NCI-H526 treated with DMSO at 0.1 percent for 48 hours (cell line): ENCODE results near the gene LAIR2.

Experiments used
- DNase-seq: peaks from one replicate; lab custom pipeline; 2025; lab: John Stamatoyannopoulos, UW

The LAIR2 gene

DNA sequence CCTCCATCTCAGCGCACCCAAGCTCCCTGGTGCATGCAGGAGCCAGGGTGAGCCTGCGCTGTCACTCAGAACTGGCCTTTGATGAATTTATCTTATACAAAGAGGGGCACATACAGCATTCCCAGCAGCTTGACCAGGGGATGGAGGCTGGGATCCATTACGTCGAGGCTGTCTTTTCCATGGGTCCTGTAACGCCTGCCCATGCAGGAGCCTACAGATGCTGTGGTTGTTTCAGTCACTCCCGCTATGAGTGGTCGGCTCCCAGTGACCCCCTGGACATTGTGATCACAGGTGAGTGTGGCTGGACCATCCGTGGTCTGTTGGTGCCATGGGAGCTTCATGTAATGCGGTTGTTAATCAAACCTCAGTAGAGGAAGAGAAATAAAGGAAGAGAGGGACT, 33.0 kb downstream of the LAIR2 start:
- no peak for DNase-seq

DNA sequence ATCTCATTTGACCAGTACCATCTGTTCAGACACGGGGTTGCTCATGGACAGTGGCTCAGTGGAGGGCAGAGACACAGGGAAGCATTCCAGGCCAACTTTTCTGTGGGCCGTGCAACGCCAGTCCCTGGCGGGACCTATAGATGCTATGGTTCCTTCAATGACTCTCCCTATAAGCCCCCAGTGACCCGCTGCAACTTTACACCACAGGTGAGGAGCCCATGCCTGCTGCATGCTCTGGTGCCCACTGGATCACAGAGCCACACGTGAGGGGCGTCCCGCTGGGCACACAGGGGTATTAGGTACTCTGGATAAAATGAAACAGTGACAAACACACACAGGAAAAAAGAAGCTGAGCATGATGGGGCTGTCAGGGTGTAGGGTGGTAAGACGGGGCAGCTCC, 34.3 kb downstream of the LAIR2 start:
- no peak for DNase-seq

DNA sequence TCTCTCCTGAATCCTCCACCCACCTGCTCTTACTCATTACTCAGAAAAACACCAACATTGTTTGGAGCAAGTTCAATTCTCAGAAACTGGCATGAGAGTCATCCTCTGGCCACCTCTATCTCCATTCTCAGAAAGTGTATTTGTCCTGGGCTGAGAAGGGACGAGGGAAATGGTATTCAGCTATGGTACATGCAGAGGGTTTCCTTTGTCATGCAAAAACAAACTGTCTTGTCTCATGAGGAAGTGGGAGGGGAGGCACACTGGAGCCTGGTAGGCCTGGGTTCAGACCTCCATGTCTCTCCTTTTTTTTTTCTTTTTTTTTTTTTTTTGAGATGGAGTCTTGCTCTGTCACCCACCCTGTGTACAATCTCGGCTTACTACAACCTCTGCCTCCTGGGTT, 39.1 kb downstream of the LAIR2 start:
- no peak for DNase-seq

DNA sequence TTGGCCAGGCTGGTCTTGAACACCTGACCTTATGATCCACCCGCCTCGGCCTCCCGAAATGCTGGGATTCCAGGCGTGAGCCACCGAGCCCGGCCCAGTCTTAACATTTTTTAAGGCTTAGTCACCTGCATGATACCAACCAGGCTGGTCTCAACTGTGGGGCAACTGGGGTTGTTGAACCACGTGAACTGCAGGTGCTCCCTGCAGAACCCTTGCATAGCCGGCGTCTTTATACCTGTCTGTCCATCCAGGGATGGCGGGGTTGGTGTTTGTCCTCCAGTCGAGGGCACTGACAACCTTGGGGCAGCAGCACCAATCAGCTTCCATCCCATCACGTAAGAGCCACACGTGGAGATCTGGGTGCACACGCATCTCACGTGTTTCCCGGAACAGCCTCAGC, 46.2 kb downstream of the LAIR2 start:
- no peak for DNase-seq

DNA sequence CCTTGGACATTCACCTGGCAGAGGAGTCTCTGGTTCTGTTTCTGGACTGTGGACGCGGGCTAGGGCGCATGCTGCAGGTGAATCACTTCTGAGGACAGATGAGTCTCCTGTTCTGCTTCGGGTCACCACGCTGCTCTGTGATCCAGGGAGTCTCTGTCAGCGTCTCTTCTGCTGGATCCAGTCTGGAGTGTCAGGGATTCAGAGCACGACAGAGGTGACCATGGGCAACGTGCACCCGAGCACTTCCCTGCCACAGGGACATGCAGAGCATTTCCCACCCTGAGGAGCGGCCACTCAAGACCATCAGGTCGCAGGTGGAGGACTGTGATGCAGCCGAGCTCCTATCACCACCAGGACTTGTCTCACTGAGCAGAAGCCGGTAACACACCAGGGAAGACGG, 46.6 kb downstream of the LAIR2 start:
- DNase-seq: no peak

DNA sequence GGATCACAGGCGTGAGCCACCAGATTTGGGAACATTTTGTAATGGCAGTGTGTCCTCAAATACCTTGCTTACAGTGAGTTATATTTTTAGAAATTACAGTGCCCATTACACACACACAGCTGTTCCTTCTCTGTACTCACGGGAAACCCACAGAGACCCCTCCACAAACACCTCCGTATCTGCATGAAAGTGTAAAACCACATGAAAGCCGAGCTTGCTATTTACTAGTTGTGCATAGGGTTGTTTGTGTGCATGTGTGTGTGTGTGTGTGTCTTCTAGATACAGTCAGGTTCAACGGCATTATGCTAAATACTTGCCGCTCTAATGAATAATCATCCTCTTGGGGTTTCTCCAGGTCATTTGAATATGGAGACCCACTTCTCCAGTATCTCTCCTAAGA, 48.7 kb downstream of the LAIR2 start:
- peak; percentile 97 for DNase-seq

DNA sequence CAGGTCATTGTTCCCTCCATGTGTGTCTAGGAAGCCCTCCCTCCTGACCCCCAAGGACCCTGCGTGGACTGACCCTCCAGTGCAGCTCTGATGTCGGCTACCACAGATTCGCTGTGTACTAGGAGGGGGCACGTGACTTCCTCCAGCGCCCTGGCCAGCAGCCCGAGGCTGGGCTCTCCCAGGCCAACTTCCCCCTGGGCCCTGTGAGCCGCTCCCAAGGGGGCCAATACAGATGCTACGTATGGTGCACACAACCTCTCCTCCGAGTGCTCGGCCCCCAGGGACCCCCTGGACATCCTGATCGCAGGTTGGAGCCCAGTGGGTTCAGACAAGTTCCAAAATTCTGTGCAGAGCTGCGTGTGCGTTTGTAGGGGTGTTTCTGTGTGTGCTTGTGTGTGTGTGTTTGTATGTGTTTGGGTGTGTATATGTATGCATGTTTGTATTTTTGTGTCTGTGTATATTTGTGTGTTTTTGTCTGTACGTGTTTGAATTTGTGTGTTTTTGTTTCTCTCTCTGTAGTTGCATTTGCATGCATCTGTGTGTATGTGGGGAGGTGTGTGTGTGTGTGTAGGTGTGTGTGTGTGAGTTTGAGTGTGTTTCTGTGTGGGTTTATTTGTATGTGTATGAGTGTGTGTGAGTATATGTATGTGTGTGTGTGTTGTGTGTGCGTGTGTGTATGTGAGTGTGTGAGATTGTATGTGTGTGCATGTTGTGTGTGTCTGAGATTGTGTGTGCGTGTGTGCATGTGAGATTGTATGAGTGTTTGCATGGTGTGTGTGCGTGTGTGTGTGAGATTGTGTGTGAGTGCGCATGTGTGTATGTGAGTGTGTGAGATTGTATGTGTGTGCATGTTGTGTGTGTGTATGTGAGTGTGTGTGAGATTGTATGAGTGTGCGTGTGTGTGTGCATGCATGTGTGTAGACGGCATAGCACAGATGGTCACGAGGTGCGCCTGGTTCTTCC, 49.6 kb downstream of the LAIR2 start:
- DNase-seq: no peak

DNA sequence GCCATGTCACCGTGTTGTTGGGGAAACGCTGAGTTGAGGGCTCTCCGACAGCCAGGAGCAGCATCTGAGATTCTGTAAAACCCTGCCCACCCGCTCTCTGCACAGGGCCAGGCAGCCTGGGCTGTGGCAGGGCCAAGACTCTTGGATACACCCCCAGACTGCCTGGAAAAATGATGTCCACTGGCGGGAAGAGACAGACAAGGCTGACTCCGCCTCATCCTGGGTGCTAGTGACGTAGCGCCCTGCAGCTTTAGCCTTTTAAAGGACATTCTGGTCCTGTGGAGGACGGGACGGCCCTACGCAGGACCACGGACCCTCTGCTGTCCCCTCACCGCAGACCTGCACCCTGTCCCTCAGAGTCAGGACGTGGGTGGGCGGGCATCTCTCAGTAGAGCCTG, 50.3 kb downstream of the LAIR2 start:
- DNase-seq: no peak

DNA sequence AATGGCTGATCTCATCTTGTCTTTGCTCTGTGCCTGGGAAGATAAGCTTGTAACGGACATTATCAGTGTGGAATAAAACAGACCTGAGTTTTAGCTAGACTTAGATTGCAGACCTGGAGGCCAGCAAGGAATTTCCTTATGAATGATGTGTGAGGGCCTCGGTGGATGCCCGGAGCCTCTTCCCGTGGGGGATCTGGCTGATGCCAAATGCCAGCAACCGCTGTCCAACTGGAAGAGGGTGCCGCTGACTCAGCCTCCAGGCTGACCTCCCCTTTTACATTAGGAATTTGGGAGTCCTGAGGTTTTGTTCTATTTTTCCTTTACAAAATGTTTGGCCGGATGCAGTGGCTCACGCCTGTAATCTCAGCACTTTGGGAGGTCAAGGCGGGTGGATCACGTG, 51.4 kb downstream of the LAIR2 start:
- no peak for DNase-seq

DNA sequence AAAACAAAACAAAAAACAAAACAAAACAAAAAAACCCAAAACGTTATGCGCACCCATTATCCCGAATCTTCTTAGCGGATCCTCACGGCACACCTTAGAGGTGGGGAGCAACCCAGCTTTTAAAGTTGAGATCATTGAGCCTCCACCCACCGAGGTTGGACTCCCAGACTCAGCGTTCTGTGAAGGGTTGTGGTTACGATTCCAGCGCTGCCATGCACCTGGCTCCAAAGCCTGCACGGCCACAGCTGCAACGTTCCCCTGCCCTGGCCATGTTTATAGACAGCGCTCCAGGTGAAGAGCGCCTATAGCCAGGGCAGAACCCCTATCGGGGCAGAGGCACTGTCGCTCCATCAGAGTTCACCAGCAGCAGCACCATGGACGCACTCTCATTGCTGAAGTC, 52.3 kb downstream of the LAIR2 start:
- no peak for DNase-seq

DNA sequence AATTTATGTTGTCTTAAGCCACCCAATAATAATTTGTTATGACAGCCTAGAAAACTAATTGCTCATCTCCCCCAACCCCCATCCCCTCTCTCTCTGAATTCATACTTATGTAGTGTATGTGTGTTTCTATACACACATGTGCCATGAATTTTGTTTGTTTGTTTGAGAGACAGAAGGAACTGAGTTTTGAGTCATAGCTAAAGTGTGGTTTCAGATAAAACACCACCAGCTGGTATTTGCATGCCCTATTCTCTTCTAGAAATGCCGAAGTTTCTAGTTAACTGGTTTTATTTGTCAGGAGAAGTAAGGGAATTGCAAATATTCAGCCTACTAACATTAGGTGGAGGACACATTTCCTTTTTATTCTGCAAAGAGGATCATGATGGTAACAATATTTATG, 53.6 kb downstream of the LAIR2 start:
- no peak for DNase-seq

DNA sequence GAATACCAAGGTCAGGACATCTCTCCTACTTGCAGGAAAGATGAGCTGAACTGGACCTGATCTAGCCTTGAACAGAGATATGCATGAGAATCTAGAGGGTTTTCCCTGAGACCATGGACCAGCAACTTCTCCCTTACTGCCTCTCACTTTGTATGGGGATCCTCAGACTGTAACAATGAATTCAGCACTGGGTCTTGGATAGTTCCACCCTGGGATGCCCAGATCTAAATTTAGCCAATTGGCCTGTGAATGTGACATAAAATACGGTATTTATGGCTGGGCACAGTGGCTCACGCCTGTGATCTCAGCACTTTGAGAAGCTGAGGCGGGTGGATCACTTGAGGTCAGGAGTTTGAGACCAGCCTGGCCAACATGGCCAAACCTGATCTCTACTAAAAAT, 55.7 kb downstream of the LAIR2 start:
- no peak for DNase-seq
